LHCN-M2 (cell line): Measurements from ENCODE around the gene PLS1. TPM values are rescaled to one million over a fixed set of nuclear protein-coding genes. Genes with fewer than 3 reads are reported as not detected.
"Not testable (repeated sequence)": the region's sequence is repeated elsewhere in the genome, so short reads cannot be mapped to it uniquely, and the experiment has no call there.

Experiments
- DNase-seq: peaks from one replicate; pipeline ENCODE4 v3.0.0-alpha.2; 2012; ENCODE audit warnings: low read depth
- polyA plus RNA-seq: library from polyadenylated mRNA; unstranded; fragments of >200 nt; gene quantifications from one replicate; pipeline ENCODE4 v1.2.1, GENCODE V29; 2012; ENCODE audit warnings: missing spikeins
- total RNA-seq: library from RNA; depleted of rRNA; stranded (reverse); fragments of >200 nt; gene quantifications from 2 replicates; pipeline ENCODE4 v1.2.3, GENCODE V29; 2014; rRNA removed

PLS1 gene
- 0.45 and 1.1 TPM in 2 replicates for total RNA-seq
- 0.32 TPM for polyA plus RNA-seq

GRCh38 chr3:142595951-142596725 is at the start of gene PLS1:
Gene PLS1 (plus strand): TSS chr3:142596393. CDS start chr3:142664238, 67,845 bp downstream.
- DNase-seq = peak; percentile 68

- DNase-seq = no peak
Measured at GRCh38 chr3:142549986-142550385, 46.2 kb upstream of the PLS1 start.

DNA sequence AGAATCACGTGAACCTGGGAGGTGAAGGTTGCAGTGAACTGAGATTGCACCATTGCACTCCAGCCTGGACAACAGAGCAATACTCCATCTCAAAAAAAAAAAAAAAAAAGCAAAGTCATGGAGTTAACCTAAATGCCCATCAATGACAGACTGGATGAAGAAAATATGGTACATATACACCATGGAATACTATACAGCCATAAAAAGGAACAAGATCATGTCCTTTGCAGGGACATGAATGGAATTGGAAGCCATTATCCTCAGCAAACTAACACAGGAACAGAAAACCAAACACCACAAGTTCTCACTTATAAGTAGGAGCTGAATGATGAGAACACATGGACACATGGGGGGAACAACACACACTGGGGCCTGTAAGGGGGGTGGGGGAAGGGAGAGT is 43.6 kb upstream of the PLS1 start:
- not testable (repeated sequence) for DNase-seq

DNA sequence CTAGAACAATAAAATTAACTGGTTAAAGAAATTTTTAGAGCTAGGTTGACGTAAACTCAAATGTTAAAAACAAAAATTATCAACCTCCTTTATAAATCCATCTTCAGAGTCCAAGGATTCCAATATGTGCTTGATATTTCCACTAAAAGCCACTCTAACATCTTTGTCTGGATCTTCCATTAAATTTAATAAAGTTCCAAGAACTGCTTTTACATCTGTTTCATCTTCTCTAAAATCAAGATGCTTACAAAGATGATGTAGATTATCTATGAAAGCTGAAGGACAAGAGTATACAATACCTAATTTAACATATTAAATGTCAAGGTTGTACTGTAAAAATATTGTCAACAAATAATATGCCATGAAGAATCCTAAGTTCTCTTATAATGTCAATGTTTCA is 42.5 kb upstream of the PLS1 start:
- no peak for DNase-seq

DNA sequence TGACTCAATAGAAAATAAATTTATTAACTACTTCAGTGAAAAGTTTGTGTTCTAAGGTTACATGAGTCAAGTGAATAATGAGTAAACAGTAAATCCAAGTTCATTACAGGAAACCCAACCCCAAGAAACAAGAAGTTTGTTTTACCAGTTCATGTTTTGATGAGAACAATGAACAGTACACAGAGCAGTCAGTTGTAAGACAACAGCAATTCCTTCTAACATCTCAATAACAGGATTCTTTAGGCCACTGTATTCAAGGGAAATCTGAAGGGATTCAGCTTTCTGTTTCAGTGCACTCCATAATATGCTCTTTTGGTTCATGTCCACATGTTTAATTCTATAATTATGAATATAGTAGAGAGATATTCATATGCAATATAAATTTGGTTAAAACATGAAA is 36.1 kb upstream of the PLS1 start:
- no peak for DNase-seq

DNA sequence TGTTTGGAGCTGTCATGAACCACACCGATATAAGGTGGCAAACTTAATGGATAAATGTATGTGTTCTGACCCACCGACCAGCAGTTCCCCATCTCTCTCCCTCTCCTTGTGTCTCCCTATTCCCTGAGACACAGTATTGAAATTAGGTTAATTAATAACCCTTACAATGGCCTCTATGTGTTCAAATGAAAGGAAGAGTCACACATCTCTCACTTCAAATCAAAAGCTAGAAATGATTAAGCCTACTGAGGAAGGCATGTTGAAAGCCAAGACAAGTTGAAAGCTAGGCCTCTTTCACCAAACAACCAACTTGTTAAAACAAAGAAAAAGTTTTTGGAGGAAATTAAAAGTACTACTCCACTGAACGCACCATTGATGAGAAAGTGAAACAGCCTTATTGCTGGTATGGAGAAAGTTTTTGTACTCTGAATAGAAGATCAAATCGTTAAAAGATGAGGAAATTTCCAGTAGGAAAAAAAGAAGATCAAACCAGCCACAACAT is 32.6 kb upstream of the PLS1 start:
- no peak for DNase-seq

GRCh38 chr3:142566096-142566495 is 30.1 kb upstream of the PLS1 start:
- DNase-seq = no peak

- no peak for DNase-seq
Measured at GRCh38 chr3:142568393-142569017, 27.7 kb upstream of the PLS1 start.

DNA sequence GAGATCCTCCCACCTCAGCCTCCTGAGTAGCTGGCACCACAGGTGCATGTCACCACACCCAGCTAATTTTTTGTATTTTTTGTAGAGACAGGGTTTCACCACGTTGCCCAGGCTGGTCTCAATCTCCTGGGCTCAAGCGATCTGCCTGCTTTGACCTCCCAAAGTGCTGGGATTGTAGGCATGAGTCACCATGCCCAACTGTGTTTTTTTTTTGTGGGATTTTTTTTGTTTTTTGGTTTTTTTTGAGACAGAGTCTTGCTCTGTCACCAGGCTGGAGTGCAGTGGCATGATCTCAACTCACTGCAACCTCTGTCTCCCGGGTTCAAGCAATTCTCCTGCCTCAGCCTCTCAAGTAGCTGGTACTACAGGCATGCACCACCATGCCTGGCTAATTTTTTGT is 26.8 kb upstream of the PLS1 start:
- DNase-seq = peak; percentile 55

DNA sequence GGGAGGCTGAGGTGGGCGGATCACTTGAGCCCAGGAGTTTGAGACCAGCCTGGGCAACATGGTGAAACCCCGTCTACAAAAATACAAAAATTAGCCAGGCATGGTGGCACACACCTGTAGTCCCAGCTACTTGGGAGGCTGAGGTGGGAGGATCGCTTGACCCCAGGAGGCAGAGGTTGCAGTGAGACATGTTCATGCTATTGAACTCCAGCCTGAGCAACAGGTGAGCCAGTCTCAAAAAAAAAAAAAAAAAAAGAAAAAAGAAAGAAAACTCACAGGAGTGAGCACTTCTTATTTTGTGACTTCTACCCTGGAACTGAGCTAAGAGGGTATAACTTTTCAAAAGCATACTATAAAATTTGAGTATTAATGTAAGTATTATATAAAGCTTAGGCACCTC is 22.0 kb upstream of the PLS1 start:
- DNase-seq = not testable (repeated sequence)

GRCh38 chr3:142574665-142575064 is 21.5 kb upstream of the PLS1 start:
- DNase-seq = no peak

DNA sequence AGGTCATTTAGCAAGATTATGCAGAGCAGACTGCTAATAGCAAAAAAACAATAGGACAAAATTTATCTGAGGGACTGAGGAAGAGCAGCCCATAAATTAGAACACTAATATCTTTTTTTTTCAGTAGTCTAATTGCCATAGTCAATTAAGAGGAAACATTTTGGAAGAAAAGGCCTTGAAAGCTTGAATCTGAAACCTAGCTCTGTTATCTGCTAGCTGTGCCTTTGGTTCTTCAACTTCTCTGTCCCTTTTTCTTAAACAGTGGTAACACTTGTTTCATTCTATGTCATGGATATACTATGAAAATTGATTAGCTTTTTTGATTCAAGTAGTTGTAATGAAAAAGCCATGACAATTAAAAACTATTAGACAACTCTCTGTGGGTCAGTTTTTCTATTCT is 19.4 kb upstream of the PLS1 start:
- DNase-seq = no peak

GRCh38 chr3:142577696-142578328 is 18.4 kb upstream of the PLS1 start:
- DNase-seq = peak; percentile 17

DNA sequence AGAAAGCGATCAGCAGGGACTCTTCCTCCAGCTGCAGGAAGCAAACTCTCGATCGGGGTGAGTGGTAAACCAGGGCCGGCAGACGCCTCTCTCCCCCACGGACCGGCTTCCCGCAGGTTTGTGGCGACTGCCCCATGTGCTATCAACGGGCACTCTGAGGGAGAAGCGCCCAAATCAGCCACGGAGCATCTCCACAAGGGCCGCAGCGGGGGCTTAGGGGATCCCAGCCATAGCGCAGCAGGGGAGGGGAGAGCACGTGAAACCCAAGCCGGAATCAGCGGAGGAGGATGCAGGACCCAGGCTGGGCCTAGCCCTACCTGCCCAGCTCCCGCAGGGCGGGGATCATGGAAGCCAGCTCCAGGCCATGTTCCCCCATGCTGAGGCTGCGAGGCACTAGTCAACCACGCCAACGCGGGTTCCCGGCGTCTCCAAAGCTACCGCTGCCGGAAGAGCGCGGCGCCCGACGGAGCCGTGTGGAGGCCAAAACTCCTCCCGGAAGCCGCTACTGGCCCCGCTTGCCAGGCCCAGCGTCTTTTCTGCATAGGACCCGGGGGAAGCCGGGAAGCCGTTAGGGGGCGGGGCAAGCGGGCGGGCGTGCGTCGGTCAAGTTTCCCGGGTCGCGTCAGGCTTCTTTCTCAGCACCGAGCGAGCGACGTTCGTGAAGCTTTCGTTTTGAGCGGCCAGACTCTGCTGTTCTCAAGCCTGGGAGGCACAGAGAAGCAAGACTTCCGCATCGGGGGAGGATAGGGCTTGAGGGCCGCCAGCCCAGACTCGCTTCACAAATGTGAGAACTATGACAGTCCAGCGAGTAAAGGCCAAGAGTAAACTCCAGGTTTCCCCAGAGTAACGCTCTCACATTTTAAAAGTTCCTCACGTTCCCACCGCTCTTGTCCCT is 17.6 kb upstream of the PLS1 start, which contains the start of gene ATR:
Gene ATR (minus strand): TSS at position 405 of the 895 bp plus-strand sequence. CDS start 29 bp downstream, at position 376.
- DNase-seq = peak; percentile 95

DNA sequence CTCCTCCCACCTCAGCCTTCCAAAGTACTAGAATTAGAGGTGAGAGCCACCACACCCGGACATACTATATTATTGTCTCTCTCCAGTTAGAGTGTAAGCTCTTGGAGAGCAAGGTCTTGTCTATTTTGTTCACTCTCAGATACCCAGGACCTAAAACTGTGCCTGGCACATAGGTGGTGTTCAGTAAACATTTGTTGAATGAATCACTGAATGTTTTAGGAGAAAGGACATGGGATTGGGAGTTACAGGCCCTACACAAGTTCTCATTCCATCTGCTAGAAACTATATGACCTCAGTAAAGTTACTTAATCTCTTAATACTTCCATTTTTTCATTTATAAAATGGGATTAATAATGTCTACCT is 16.2 kb upstream of the PLS1 start:
- DNase-seq = no peak

- DNase-seq = not testable (repeated sequence)
Measured at GRCh38 chr3:142581070-142581469, 15.1 kb upstream of the PLS1 start.

DNA sequence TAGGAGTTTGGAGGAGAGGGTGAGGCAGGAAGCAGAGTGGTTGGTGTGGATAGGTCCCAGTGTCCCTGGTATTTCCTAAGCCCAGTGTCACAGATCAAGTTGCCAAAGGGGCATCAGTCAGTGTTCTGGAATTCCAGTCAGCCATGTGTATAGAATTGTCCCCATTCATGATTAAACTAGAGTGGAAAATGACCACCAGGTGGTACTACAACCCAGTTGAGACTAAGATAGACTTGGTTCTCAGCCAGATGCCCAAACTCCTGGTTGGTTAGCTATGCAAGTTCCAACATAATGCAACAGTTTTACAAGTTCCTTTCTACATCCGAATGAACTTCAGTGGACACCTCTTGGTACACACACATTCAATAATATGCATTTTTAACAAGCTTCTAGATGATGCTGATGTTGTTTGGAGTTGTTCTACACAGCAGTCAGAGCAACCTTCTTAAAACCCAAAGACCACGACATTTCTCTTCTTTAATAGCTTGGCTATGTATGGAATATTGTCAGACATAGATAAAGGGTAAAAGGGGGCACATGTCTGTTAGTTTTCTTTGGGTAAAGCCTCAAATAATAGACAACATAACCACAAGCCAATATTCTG is 9.3 kb upstream of the PLS1 start:
- peak; percentile 77 for DNase-seq

- DNase-seq = no peak
Measured at GRCh38 chr3:142588703-142589102, 7.5 kb upstream of the PLS1 start.

GRCh38 chr3:142592268-142592667 is 3.9 kb upstream of the PLS1 start:
- not testable (repeated sequence) for DNase-seq

GRCh38 chr3:142595141-142595540 is 1.1 kb upstream of the PLS1 start:
- no peak for DNase-seq

DNA sequence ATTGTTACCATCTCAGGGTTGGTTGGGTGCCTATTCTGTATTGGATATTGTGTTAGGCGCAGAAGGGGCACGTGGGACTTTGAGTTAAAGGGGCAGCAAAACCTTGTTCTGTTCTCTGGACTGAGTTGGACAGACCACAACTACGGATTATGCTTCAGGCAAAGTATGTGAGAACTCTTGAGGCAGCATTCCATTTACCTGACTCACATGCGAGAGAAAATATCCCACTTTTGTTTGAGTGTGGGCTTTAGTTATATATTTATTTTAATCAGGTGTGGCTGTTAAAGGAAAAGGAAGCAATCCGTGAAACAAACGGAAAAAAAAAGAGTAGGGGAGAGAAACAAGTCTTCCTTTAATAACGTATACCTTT is 627 bp upstream of the PLS1 start:
- peak; percentile 75 for DNase-seq
